GM21717 (cell line): Measurements from ENCODE around the gene SEC63.
"Not testable (repeated sequence)": the region's sequence is repeated elsewhere in the genome, so short reads cannot be mapped to it uniquely, and the experiment has no call there.

Experiments used
- ATAC-seq: cut with Tn5 transposase; IDR thresholded peaks from one replicate; pipeline ENCODE4 v1.9.1; 2021; ENCODE audit warnings: mild to moderate bottlenecking, moderate library complexity; ENCODE audit not compliant: unreplicated experiment

SEC63 gene

GRCh38 chr6:107864226-107865127, 93.5 kb downstream of the SEC63 start:
- no peak for ATAC-seq

- no peak for ATAC-seq
Measured at GRCh38 chr6:107862383-107862782, 95.6 kb downstream of the SEC63 start.

- not testable (repeated sequence) for ATAC-seq
Measured at GRCh38 chr6:107860963-107861362, 97.0 kb downstream of the SEC63 start.

- not testable (repeated sequence) for ATAC-seq
Measured at GRCh38 chr6:107860144-107860543, 97.9 kb downstream of the SEC63 start.

GRCh38 chr6:107853230-107853629, 104.8 kb downstream of the SEC63 start:
- ATAC-seq = no peak

GRCh38 chr6:107849325-107849724, 108.7 kb downstream of the SEC63 start:
- ATAC-seq = no peak

- peak; percentile 67 for ATAC-seq
Measured at GRCh38 chr6:107847844-107848802, 109.9 kb downstream of the SEC63 start.

GRCh38 chr6:107846262-107846795, 111.7 kb downstream of the SEC63 start:
- no peak for ATAC-seq

- ATAC-seq = no peak
Measured at GRCh38 chr6:107845777-107846176, 112.2 kb downstream of the SEC63 start.

GRCh38 chr6:107843400-107843799, 114.6 kb downstream of the SEC63 start:
- ATAC-seq = no peak

- no peak for ATAC-seq
Measured at GRCh38 chr6:107841275-107841670, 116.7 kb downstream of the SEC63 start.

GRCh38 chr6:107840636-107841274, 117.3 kb downstream of the SEC63 start:
- no peak for ATAC-seq

- no peak for ATAC-seq
Measured at GRCh38 chr6:107833136-107833535, 124.9 kb downstream of the SEC63 start.

GRCh38 chr6:107832151-107833056, 125.6 kb downstream of the SEC63 start:
- ATAC-seq = no peak

GRCh38 chr6:107830060-107830459, 127.9 kb downstream of the SEC63 start:
- no peak for ATAC-seq

- no peak for ATAC-seq
Measured at GRCh38 chr6:107827541-107827940, 130.5 kb downstream of the SEC63 start.

- ATAC-seq = no peak
Measured at GRCh38 chr6:107823047-107823557, 134.9 kb downstream of the SEC63 start.

- peak; percentile 63 for ATAC-seq
Measured at GRCh38 chr6:107822176-107823046, 135.6 kb downstream of the SEC63 start.

- no peak for ATAC-seq
Measured at GRCh38 chr6:107821591-107821990, 136.4 kb downstream of the SEC63 start.
